Right renal pelvis (tissue), 4 donors: ENCODE data around the gene CUBN. TPM values are rescaled to one million over a fixed set of nuclear protein-coding genes. Genes with fewer than 3 reads are reported as not detected.

ENCODE experiments used
- DNase-seq, 4 donors: peaks; one replicate each; pipeline ENCODE4 v3.0.0-alpha.2; 2013; ENCODE audit warnings: low read depth in 4 of 4, low spot score in 3 of 4, missing footprints in 1 of 4
- polyA plus RNA-seq, 4 donors: library from polyadenylated mRNA; unstranded; fragments of 120-200 nt; gene quantifications; one replicate each; pipeline ENCODE4 v1.2.1, GENCODE V29; 2013; ENCODE audit not compliant: insufficient read length in 4 of 4

CUBN gene
- polyA plus RNA-seq, 4 donors: 165 to 260 (median 180) TPM

GRCh38 chr10:17075533-17076359 is 53.9 kb downstream of the CUBN start:
- no peak for DNase-seq

GRCh38 chr10:17074541-17074847 is 55.1 kb downstream of the CUBN start:
- DNase-seq: no peak

GRCh38 chr10:17073725-17074540 is 55.7 kb downstream of the CUBN start:
- no peak for DNase-seq

GRCh38 chr10:17068953-17069352 is 60.7 kb downstream of the CUBN start:
- DNase-seq: no peak

GRCh38 chr10:17067376-17068264 is 62.0 kb downstream of the CUBN start:
- DNase-seq: no peak

- DNase-seq: no peak
These were observed 62.8 kb downstream of the CUBN start for GRCh38 chr10:17066807-17067206.

GRCh38 chr10:17066000-17066399 is 63.6 kb downstream of the CUBN start:
- DNase-seq: no peak

GRCh38 chr10:17065273-17065672 is 64.3 kb downstream of the CUBN start:
- DNase-seq: no peak

- no peak for DNase-seq
These were observed 65.2 kb downstream of the CUBN start for GRCh38 chr10:17064435-17064834.

GRCh38 chr10:17062955-17063484 is 66.6 kb downstream of the CUBN start:
- DNase-seq: no peak

- DNase-seq: peak in 1 of 4 donors; percentile 16
These were observed 67.1 kb downstream of the CUBN start for GRCh38 chr10:17062493-17062892.

- no peak for DNase-seq
These were observed 67.6 kb downstream of the CUBN start for GRCh38 chr10:17062009-17062408.

GRCh38 chr10:17061418-17061817 is 68.2 kb downstream of the CUBN start:
- no peak for DNase-seq

- no peak for DNase-seq
These were observed 69.3 kb downstream of the CUBN start for GRCh38 chr10:17060289-17060688.

GRCh38 chr10:17059197-17059688 is 70.4 kb downstream of the CUBN start:
- no peak for DNase-seq

- DNase-seq: no peak
These were observed 71.5 kb downstream of the CUBN start for GRCh38 chr10:17058093-17058492.

- no peak for DNase-seq
These were observed 72.7 kb downstream of the CUBN start for GRCh38 chr10:17056781-17057428.

- DNase-seq: no peak
These were observed 76.1 kb downstream of the CUBN start for GRCh38 chr10:17053513-17053912.

- DNase-seq: no peak
These were observed 76.5 kb downstream of the CUBN start for GRCh38 chr10:17053061-17053460.

GRCh38 chr10:17051851-17052250 is 77.8 kb downstream of the CUBN start:
- DNase-seq: no peak
